Measurements from ENCODE around the gene ST3GAL4. TPM values are rescaled to one million over a fixed set of nuclear protein-coding genes. Genes with fewer than 3 reads are reported as not detected.

Gene ST3GAL4
- total and polyA plus RNA-seq, 2 of the 8 experiments (the other 6 are each of a cell fraction or from before 2014, with no cell fraction given), result 15.6 to 20.0 TPM

DNA sequence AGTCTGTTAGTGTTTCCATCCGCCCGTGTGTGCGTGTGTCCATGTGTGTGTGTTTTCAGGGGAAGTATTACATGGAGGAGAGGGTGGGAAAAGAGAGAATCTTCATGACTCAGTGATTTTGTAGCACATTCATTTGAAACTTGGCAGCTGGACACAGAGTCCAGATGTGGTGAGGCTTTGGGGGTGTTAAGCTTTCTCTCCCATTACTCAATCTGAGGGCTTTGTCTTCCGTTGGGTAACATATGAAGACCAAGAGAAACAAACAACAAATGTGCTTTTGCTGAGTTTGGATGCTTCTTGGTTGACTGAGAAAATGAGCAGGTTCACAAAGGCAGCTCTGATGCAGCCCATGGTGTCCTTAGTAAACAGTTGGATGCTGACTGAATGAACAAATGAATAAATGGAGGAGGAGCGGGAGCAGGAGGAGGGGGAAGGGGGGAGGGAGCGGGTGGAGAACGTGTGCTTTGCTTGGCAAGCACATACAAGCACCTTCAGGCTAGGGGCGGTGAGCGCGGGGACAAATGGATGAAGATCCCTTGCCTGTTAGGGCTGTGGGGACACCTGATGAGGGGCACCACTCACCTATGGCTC lies 104.3 kb downstream of the ST3GAL4 start:
- Histone ChIP-seq H4K20me1 (replicated peaks in 1 of 2; ENCODE audit: control insufficient read depth in 1 of 2, insufficient read depth in 2 of 2, low read length in 2 of 2) (peaks cover 0 to 2% of the 10 kb centered on the region in 2 experiments), H2BK15ac (ENCODE audit: low read length) (no peak overlapping the region), H3K9me3 (ENCODE audit: insufficient read depth in 2 of 2, low read depth in 1 of 2, low read length in 1 of 2) (no peaks in the 10 kb centered on the region), H3K4me3 (ENCODE audit: extremely low read depth in 1 of 4, insufficient read depth in 2 of 4, low read depth in 3 of 4, low read length in 4 of 4) (no peak overlapping the region), H4K5ac (ENCODE audit: insufficient read length, low read depth, low read length) (no peak overlapping the region), H4K8ac (ENCODE audit: extremely low read depth, insufficient read depth, low read length) (no peak overlapping the region), H2BK5ac (ENCODE audit: low read depth, low read length) (no peak overlapping the region), H3K27me3 (replicated peaks in 1 of 4; ENCODE audit: control insufficient read depth in 3 of 4, extremely low read depth in 1 of 4, insufficient read depth in 3 of 4, low read length in 3 of 4) (peaks cover 0 to 2% (median 0%) of the 10 kb centered on the region in 4 experiments; a peak in 1 of 7 replicates), H2AK5ac (ENCODE audit: low read depth, low read length) (no peak overlapping the region), H2BK20ac (ENCODE audit: low read length) (no peak overlapping the region), H2BK12ac (ENCODE audit: low read depth, low read length) (no peak overlapping the region), H4K91ac (replicated peaks; ENCODE audit: insufficient read length, low read length) (no peak overlapping the region), H2BK120ac (replicated peaks; ENCODE audit: low read depth, low read length) (no peak overlapping the region), H3K36me3 (ENCODE audit: control insufficient read depth in 2 of 4, insufficient read depth in 4 of 4, low read length in 3 of 4) (no peaks in the 10 kb centered on the region), H3K27ac (ENCODE audit: low read depth, low read length) (no peak overlapping the region), H3K4me1 (replicated peaks in 1 of 4; ENCODE audit: control insufficient read depth in 3 of 4, insufficient read depth in 4 of 4, low read length in 3 of 4) (no peaks in the 10 kb centered on the region), H3K23me2 (ENCODE audit: low read depth, low read length) (peaks cover 5% of the 10 kb centered on the region; the same call in 1 of the 2 replicates), H3K4ac (replicated peaks; ENCODE audit: insufficient read length, low read depth, low read length) (no peak overlapping the region), H3K23ac (ENCODE audit: insufficient read length) (no peak overlapping the region), H3K9ac (replicated peaks in 1 of 4; ENCODE audit: extremely low read depth in 1 of 4, low read depth in 3 of 4, low read length in 3 of 4) (no peak overlapping the region), H3K14ac (ENCODE audit: insufficient read length) (no peak overlapping the region), H3K79me1 (ENCODE audit: low read depth, low read length) (no peaks in the 10 kb centered on the region), H3K18ac (ENCODE audit: extremely low read depth, low read length) (no peak overlapping the region), H3K56ac (replicated peaks; ENCODE audit: insufficient read length, low read depth, low read length) (no peak overlapping the region), H2AFZ (ENCODE audit: low read length) (no peak overlapping the region), H3K4me2 (ENCODE audit: insufficient read depth in 1 of 2, low read depth in 2 of 2, low read length in 2 of 2) (no peak overlapping the region), H3K79me2 (ENCODE audit: control insufficient read depth in 1 of 2, insufficient read depth in 2 of 2, low read length in 2 of 2) (no peaks in the 10 kb centered on the region)
- FAIRE-seq (no peak), DNase-seq (ENCODE audit: low read depth in 1 of 2, low spot score in 2 of 2) (no peak)
- no peak for TF ChIP-seq SP2 (IDR thresholded peaks at IDR 0.05; ENCODE audit: low read length)
- TF ChIP-seq GABPA (IDR thresholded peaks at IDR 0.05; ENCODE audit: borderline replicate concordance, insufficient read depth, low read length), result no peak
- TF ChIP-seq CEBPB (IDR thresholded peaks at IDR 0.05; ENCODE audit: low read depth, low read length), result no peak
- TF ChIP-seq, protein P1, sequence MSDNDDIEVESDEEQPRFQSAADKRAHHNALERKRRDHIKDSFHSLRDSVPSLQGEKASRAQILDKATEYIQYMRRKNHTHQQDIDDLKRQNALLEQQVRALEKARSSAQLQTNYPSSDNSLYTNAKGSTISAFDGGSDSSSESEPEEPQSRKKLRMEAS (IDR thresholded peaks at IDR 0.05), result no peak
- TF ChIP-seq EGR1 (IDR thresholded peaks at IDR 0.05; ENCODE audit: borderline replicate concordance, low read depth, low read length), result no peak
- TF ChIP-seq, protein P2, sequence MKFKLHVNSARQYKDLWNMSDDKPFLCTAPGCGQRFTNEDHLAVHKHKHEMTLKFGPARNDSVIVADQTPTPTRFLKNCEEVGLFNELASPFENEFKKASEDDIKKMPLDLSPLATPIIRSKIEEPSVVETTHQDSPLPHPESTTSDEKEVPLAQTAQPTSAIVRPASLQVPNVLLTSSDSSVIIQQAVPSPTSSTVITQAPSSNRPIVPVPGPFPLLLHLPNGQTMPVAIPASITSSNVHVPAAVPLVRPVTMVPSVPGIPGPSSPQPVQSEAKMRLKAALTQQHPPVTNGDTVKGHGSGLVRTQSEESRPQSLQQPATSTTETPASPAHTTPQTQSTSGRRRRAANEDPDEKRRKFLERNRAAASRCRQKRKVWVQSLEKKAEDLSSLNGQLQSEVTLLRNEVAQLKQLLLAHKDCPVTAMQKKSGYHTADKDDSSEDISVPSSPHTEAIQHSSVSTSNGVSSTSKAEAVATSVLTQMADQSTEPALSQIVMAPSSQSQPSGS (IDR thresholded peaks at IDR 0.05; ENCODE audit: low read length), result no peak
- TF ChIP-seq EP300 (IDR thresholded peaks at IDR 0.05; ENCODE audit: borderline replicate concordance in 1 of 2, low read depth in 2 of 2, low read length in 2 of 2), result no peak
- no peak for TF ChIP-seq SIX5 (IDR thresholded peaks at IDR 0.05; ENCODE audit: low read depth, low read length)
- CTCF ChIA-PET (ENCODE audit: partially characterized antibody), result interaction anchor here (1.1 to 2.0 kb wide), 4 partner anchors 15 to 21 kb away, joined by 4 to 7 read pairs (median 5); no protein-coding TSS in a partner anchor
- 94% methylated on average over 8 of the region's 10 CpGs; no CpG with 5 or more reads in 1 of the 2 experiments for WGBS, 2 experiments (ENCODE audit: extremely low coverage in 1 of 2, insufficient coverage in 1 of 2, insufficient read length in 1 of 2, insufficient replicate concordance in 2 of 2, low coverage in 1 of 2, low lambda C conversion rate in 2 of 2, missing lambda C conversion rate in 1 of 2)
- POLR2A ChIA-PET (ENCODE audit: partially characterized antibody), result interaction anchor here (1.7 kb wide), 1 partner anchor 20 kb away, joined by 5 read pairs; no protein-coding TSS in a partner anchor
